A673 (cell line): ENCODE results near the gene SLC18A2. TPM values are rescaled to one million over a fixed set of nuclear protein-coding genes. Genes with fewer than 3 reads are reported as not detected.

Experiments
- BruUV-seq: library from RNA; stranded (reverse); fragments of 400-500 nt; replicated peaks from 2 replicates; lab custom pipeline; 2021; lab: Mats Ljungman, UMichigan
- CTCF ChIA-PET: fragments of 300-600 bp; sonication (Branson Sonifier 250); formaldehyde crosslinking; loops from one replicate; lab custom pipeline; 2022; ENCODE audit warnings: antibody characterized with exemption; lab: Charles Lee
- POLR2A ChIA-PET: fragments of 300-600 bp; sonication (Branson Sonifier 250); formaldehyde crosslinking; loops from one replicate; lab custom pipeline; 2022; ENCODE audit warnings: antibody characterized with exemption; ENCODE audit not compliant: low non-redundant PET; lab: Charles Lee
- DNase-seq: peaks from one replicate; pipeline ENCODE4 v3.0.0-alpha.2; 2015; ENCODE audit warnings: low spot score
- H3K27ac ChIP-seq: fragments of 200-600 bp; sonication (generic); 2 replicates; pipeline ENCODE4 v1.5.1; 2016; ENCODE audit warnings: mixed run types, low read depth, mild to moderate bottlenecking, mixed read lengths, antibody characterized with exemption, low read length; ENCODE audit not compliant: poor library complexity, severe bottlenecking
- H3K27me3 ChIP-seq: fragments of 200-600 bp; sonication (generic); replicated peaks from 2 replicates; pipeline ENCODE4 v1.6.1; 2017; ENCODE audit warnings: mixed run types, low read depth, mild to moderate bottlenecking, mixed read lengths, antibody characterized with exemption, low read length; ENCODE audit not compliant: insufficient read depth, poor library complexity
- H3K36me3 ChIP-seq: fragments of 200-600 bp; sonication (generic); 2 replicates; pipeline ENCODE4 v1.6.1; 2016; ENCODE audit warnings: mixed run types, mild to moderate bottlenecking, mixed read lengths, antibody characterized with exemption, low read length; ENCODE audit not compliant: insufficient read depth, poor library complexity, severe bottlenecking
- H3K4me1 ChIP-seq: fragments of 200-600 bp; sonication (generic); 2 replicates; pipeline ENCODE4 v1.6.1; 2017; ENCODE audit warnings: mixed run types, mild to moderate bottlenecking, mixed read lengths, antibody characterized with exemption, low read length; ENCODE audit not compliant: insufficient read depth, poor library complexity, severe bottlenecking
- H3K4me3 ChIP-seq: fragments of 200-600 bp; sonication (generic); 2 replicates; pipeline ENCODE4 v1.5.1; 2016; ENCODE audit warnings: low read depth, mixed run types, mild to moderate bottlenecking, mixed read lengths, low read length; ENCODE audit not compliant: poor library complexity, severe bottlenecking
- H3K9me3 ChIP-seq: fragments of 200-600 bp; sonication (generic); 2 replicates; pipeline ENCODE4 v1.6.1; 2016; ENCODE audit warnings: mixed run types, low read depth, mild to moderate bottlenecking, mixed read lengths, antibody characterized with exemption, low read length; ENCODE audit not compliant: poor library complexity, severe bottlenecking
- EZH2 ChIP-seq: fragments of 200-600 bp; sonication (generic); IDR thresholded peaks from 2 replicates; pipeline ENCODE4 v1.6.1; 2017; ENCODE audit warnings: borderline replicate concordance, low read depth, mild to moderate bottlenecking, mixed read lengths, antibody characterized with exemption, low read length; ENCODE audit not compliant: poor library complexity, severe bottlenecking
- intact Hi-C: fragments of 100-400 bp; cut with micrococcal nuclease; formaldehyde crosslinking; loops from one replicate; pipeline ENCODE4 v1.10.0; 2022; ENCODE audit not compliant: unreplicated experiment
- total RNA-seq: library from RNA; stranded (reverse); gene quantifications from 2 replicates; pipeline ENCODE4 v1.2.3, GENCODE V29; 2021
- TF ChIP-seq, protein P1 (sequence below): fragments of 300-800, 200-600 bp; sonication (generic); conservative IDR thresholded peaks from 2 replicates; pipeline ENCODE4 v1.5.1; 2017; ENCODE audit warnings: low read depth, mild to moderate bottlenecking, antibody characterized with exemption, low read length, moderate library complexity, mixed read lengths

The SLC18A2 gene
- total RNA-seq, 1 experiment from 2014 or later, result 0.06 TPM

DNA sequence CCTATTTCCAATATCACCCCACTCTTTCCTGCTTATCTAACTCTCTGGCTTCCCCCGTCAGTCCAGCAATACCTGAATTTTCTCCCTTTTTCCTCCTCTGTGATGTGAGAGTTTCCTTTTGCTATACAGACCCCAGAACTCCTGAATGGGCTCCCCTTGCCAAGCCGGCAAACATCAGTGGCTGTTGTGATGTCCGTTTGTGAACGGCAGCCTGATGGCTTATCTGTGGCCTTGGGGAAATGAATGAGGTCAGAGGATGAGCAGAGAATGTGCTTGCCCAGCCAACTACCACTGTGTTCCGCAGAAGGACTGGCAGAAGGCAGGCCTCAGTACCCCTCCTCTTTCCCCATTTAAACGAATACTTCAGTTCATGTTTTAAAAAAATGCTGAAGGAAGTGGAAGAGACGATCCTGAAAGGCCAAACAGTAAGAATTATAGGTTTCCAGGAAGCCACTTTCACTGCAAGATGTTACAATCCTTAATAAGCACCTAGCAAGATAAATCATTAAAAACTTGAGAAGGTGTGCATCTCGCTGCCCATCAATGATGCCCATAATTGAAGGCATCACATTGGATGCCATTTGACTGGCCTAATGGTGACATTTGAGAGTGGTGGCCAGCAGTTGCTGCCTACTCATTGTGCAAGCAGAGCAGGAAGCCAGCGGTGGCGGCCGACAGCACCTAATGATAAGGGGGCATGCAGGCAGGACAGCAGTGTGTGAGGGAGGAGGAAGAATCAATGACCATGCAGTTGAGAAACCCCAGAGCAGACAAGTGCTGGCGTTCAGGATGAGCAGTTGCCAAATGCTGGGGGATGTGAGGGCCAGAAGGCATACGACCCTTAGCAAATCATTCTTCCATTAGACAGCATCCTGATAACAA, 31.5 kb downstream of the SLC18A2 start:
- intact Hi-C loops, result no loop called here
- POLR2A ChIA-PET, result no interaction called here
- DNase-seq, result no peak
- no peaks in the 10 kb centered on the region for H3K27me3 ChIP-seq
- CTCF ChIA-PET, result no interaction called here
- H3K9me3 ChIP-seq, result no peaks in the 10 kb centered on the region
- H3K4me3 ChIP-seq, result no peak overlapping the region
- BruUV-seq, result no TSS peak
- no peaks in the 10 kb centered on the region for H3K4me1 ChIP-seq
- H3K27ac ChIP-seq, result no peak overlapping the region
- no peak for TF ChIP-seq EZH2
- TF ChIP-seq, protein P1, sequence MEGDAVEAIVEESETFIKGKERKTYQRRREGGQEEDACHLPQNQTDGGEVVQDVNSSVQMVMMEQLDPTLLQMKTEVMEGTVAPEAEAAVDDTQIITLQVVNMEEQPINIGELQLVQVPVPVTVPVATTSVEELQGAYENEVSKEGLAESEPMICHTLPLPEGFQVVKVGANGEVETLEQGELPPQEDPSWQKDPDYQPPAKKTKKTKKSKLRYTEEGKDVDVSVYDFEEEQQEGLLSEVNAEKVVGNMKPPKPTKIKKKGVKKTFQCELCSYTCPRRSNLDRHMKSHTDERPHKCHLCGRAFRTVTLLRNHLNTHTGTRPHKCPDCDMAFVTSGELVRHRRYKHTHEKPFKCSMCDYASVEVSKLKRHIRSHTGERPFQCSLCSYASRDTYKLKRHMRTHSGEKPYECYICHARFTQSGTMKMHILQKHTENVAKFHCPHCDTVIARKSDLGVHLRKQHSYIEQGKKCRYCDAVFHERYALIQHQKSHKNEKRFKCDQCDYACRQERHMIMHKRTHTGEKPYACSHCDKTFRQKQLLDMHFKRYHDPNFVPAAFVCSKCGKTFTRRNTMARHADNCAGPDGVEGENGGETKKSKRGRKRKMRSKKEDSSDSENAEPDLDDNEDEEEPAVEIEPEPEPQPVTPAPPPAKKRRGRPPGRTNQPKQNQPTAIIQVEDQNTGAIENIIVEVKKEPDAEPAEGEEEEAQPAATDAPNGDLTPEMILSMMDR, result no peak
- no peaks in the 10 kb centered on the region for H3K36me3 ChIP-seq

DNA sequence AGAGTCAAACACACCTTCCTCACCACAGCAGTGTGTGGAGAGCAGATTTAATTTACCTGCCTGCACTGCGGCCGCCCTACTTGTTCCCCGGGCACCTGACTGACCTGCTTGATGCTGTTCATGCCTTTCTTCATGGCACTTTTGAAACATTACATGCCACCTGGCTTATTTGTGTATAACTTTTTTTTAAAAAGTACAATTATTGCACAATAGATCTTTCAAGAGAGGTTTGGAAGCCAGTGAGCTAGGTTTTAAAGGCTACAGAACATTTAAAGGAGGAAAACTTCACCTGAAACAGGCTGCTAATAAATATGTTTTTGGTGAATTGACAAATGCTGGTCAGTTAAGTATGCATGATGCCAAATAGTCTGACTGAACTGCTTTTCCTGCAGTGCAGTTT, 33.1 kb downstream of the SLC18A2 start:
- CTCF ChIA-PET, result no interaction called here
- DNase-seq, result no peak
- POLR2A ChIA-PET, result no interaction called here
- Histone ChIP-seq H3K36me3 (no peaks in the 10 kb centered on the region), H3K4me1 (no peaks in the 10 kb centered on the region), H3K27me3 (no peaks in the 10 kb centered on the region), H3K27ac (no peak overlapping the region), H3K4me3 (no peak overlapping the region), H3K9me3 (no peaks in the 10 kb centered on the region)
- BruUV-seq, result no TSS peak
- TF ChIP-seq, protein P1, result no peak
- TF ChIP-seq EZH2, result no peak
- intact Hi-C loops, result no loop called here

DNA sequence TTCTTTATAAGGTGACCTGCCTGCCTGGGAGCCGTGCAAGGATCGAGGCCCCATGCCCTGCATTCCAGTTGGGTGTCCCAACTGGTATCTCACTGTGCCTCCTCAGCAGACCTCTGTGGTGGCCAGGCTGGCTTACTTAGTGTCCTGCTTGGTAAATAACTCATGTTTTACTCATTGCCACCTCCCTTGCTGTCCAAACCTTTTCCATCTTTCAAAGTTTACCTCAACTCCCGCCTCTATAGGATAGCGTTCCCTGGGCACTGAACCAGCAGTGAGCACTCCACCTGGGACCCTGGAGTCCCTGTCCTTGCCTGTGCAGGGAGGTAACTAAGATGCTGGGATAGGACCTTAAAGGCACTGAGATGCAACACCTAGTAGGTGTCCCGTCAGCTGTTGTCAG, 33.6 kb downstream of the SLC18A2 start:
- no peaks in the 10 kb centered on the region for H3K36me3 ChIP-seq
- DNase-seq, result no peak
- ChIA-PET POLR2A (no interaction called here), CTCF (no interaction called here)
- no peaks in the 10 kb centered on the region for H3K4me1 ChIP-seq
- TF ChIP-seq, protein P1, result no peak
- TF ChIP-seq EZH2, result no peak
- no peaks in the 10 kb centered on the region for H3K9me3 ChIP-seq
- H3K27ac ChIP-seq, result no peak overlapping the region
- H3K4me3 ChIP-seq, result no peak overlapping the region
- no TSS peak for BruUV-seq
- intact Hi-C loops, result no loop called here
- H3K27me3 ChIP-seq, result no peaks in the 10 kb centered on the region
